Heart left ventricle (tissue), 16 donors: ENCODE data around the gene STOX1. TPM values are rescaled to one million over a fixed set of nuclear protein-coding genes. Genes with fewer than 3 reads are reported as not detected.
"Not testable (repeated sequence)": the region's sequence is repeated elsewhere in the genome, so short reads cannot be mapped to it uniquely, and the experiment has no call there.

Source experiments
- ATAC-seq, 4 donors: fragments of 200-7000 bp; cut with Tn5 transposase; one replicate each; pipeline ENCODE4 v1.9.1; 2020 to 2022; ENCODE audit warnings: moderate library complexity in 4 of 4, mild to moderate bottlenecking in 3 of 4, moderate number of reproducible peaks in 1 of 4
- DNase-seq, 5 donors: peaks; one replicate each; pipeline ENCODE4 v3.0.0-alpha.2; 2020
- H3K27ac ChIP-seq, 12 donors: fragments of 200-600 bp; sonication (generic) in 4 of 12; one replicate each; pipeline versions ENCODE4 v1.5.0 to v1.8.0; 2016 to 2022; ENCODE audit warnings: mild to moderate bottlenecking in 2 of 12
- H3K27me3 ChIP-seq, 9 donors: fragments of 200-600 bp; sonication (generic) in 2 of 9; one replicate each; pipeline versions ENCODE4 v1.5.1 to v1.8.0; 2016 to 2022; ENCODE audit warnings: mild to moderate bottlenecking in 3 of 9
- H3K36me3 ChIP-seq, 9 donors: fragments of 200-600 bp; sonication (generic) in 2 of 9; one replicate each; pipeline versions ENCODE4 v1.5.0 to v1.8.0; 2018 to 2022; ENCODE audit warnings: mild to moderate bottlenecking in 2 of 9
- H3K4me1 ChIP-seq, 12 donors: fragments of 200-600 bp; sonication (generic) in 4 of 12; one replicate each; pipeline versions ENCODE4 v1.5.0 to v1.8.0; 2016 to 2022; ENCODE audit warnings: mild to moderate bottlenecking in 3 of 12
- H3K4me3 ChIP-seq, 12 donors: fragments of 200-600 bp; sonication (generic) in 4 of 12; one replicate each; pipeline versions ENCODE4 v1.5.0 to v1.8.0; 2017 to 2022; ENCODE audit warnings: mild to moderate bottlenecking in 9 of 12, moderate library complexity in 4 of 12
- H3K9me3 ChIP-seq, 12 donors: fragments of 200-600 bp; sonication (generic) in 4 of 12; one replicate each; pipeline versions ENCODE4 v1.5.0 to v1.8.0; 2016 to 2022; ENCODE audit warnings: mild to moderate bottlenecking in 1 of 12
- CTCF ChIP-seq, 12 donors: fragments of 200-600 bp; sonication (generic) in 4 of 12; IDR thresholded peaks; one replicate each; pipeline versions ENCODE4 v1.5.0 to v1.8.0; 2018 to 2022; ENCODE audit warnings: antibody characterized with exemption in 12 of 12, mild to moderate bottlenecking in 5 of 12
- POLR2A ChIP-seq, 2 donors: fragments of 450-650 bp; IDR thresholded peaks; one replicate each; pipeline ENCODE4 v1.6.1; 2017; ENCODE audit warnings: antibody characterized with exemption in 2 of 2, mild to moderate bottlenecking in 2 of 2, moderate library complexity in 2 of 2
- WGBS, 4 donors: extraction: QIAGEN DNeasy Blood & Tissue Kit in 2 of 4; methylation state at CpG; one replicate each; pipeline versions ENCODE4 v1.1.5 to v1.1.7; 2013 to 2018; 5-methylcytosine and 5-hydroxymethylcytosine counted together
- intact Hi-C, 10 donors: fragments of 100-400 bp; cut with DNase I; formaldehyde crosslinking; loops; one replicate each; pipeline versions ENCODE4 v1.11.1 to v1.14.2; 2022
- polyA plus RNA-seq, 2 donors: library from polyadenylated mRNA; stranded (reverse); fragments of 200-250 nt; gene quantifications; one replicate each; pipeline ENCODE4 v1.2.3, GENCODE V29; 2013
- total RNA-seq, 9 donors: library from RNA; depleted of rRNA in 2 of 9; stranded (reverse); fragments of >200 nt in 2 of 9; fragmentation: NEBNext Ultra II Directional in 3 of 9; extraction: Animal tissue kit (Norgen Biotek cat#: 25700) in 3 of 9; gene quantifications; one replicate each; pipeline versions ENCODE4 v1.1.0 to v1.2.4, GENCODE V29; 2016 to 2023
- donor health status: ischemic (EF 13 %, LVEDD 7.1; RV severe dilation, severe dysfunction).
- donor health status: healthy with polysubstance abuse.
- donor health status: DM: no; HTN: yes; CAD: no.
- donor health status: DM: no; HTN: no; CAD: no.
- donor health status: ischemic (EF 25% LVEDD 6.9; RV normal size, moderate dysfunction).
- donor health status: ischemic (EF 25% LVEDD 5.7; RV mildly dilated, moderate dysfunction).
- donor health status: healthy.
- donor health status: DM: yes; HTN: yes; CAD: no.
- donor health status: ischemic (EF 35%, LVEDD 5.7; RV mildly dilated, moderate dysfunction).
- donor health status: nonischemic (EF 11% LVEDD 7.7; RV severe dilation, severe dysfunction).
- donor health status: DM: yes; HTN: yes; CAD: no.
- donor health status: PGD.
- donor health status: ischemic (EF 29% LVEDD 5.4; RV normal size, mild dysfunction).
- donor health status: nonischemic (EF 23%, LVEDD 6.1; RV moderate dilation, normal function).

The STOX1 gene
- total and polyA plus RNA-seq, 11 donors, result 0.09 to 1.2 (median 0.27) TPM; not detected in 1

GRCh38 chr10:68812420-68812819, 14.9 kb upstream of the STOX1 start:
- no peaks in the 10 kb centered on the region for H3K9me3 ChIP-seq
- WGBS, 4 donors, result 80 to 98% (median 90%) methylated on average over 1 to 4 of the region's 4 CpGs
- intact Hi-C loops, result no loop called here
- no peak overlapping the region for H3K4me3 ChIP-seq
- DNase-seq, result no peak
- peaks cover 0 to 8% (median 0%) of the 10 kb centered on the region in 12 donors for H3K4me1 ChIP-seq
- H3K36me3 ChIP-seq, result no peaks in the 10 kb centered on the region
- no peak overlapping the region for H3K27ac ChIP-seq
- ATAC-seq, result no peak
- no peaks in the 10 kb centered on the region for H3K27me3 ChIP-seq
- TF ChIP-seq POLR2A (IDR thresholded peaks at IDR 0.05) (no peak), CTCF (IDR thresholded peaks at IDR 0.05) (no peak)

GRCh38 chr10:68813559-68813958, 13.8 kb upstream of the STOX1 start:
- Histone ChIP-seq H3K27me3 (no peaks in the 10 kb centered on the region), H3K27ac (no peak overlapping the region), H3K4me1 (peaks cover 0 to 8% (median 0%) of the 10 kb centered on the region in 12 donors), H3K36me3 (no peaks in the 10 kb centered on the region), H3K9me3 (no peaks in the 10 kb centered on the region), H3K4me3 (no peak overlapping the region)
- intact Hi-C loops, result no loop called here
- no peak for TF ChIP-seq POLR2A (IDR thresholded peaks at IDR 0.05)
- ATAC-seq (no peak), DNase-seq (no peak)

- ATAC-seq (no peak), DNase-seq (no peak)
- Histone ChIP-seq H3K4me1 (peaks cover 0 to 8% (median 0%) of the 10 kb centered on the region in 12 donors), H3K9me3 (no peaks in the 10 kb centered on the region), H3K27me3 (no peaks in the 10 kb centered on the region), H3K27ac (no peak overlapping the region), H3K36me3 (no peaks in the 10 kb centered on the region), H3K4me3 (no peak overlapping the region)
- intact Hi-C loops, result no loop called here
- WGBS, 4 donors, result 67 to 75% (median 69%) methylated on average over 4 of the region's 4 CpGs
- no peak for TF ChIP-seq CTCF (IDR thresholded peaks at IDR 0.05)
- no peak for TF ChIP-seq POLR2A (IDR thresholded peaks at IDR 0.05)
Observed at GRCh38 chr10:68816796-68817412, 10.4 kb upstream of the STOX1 start.

DNA sequence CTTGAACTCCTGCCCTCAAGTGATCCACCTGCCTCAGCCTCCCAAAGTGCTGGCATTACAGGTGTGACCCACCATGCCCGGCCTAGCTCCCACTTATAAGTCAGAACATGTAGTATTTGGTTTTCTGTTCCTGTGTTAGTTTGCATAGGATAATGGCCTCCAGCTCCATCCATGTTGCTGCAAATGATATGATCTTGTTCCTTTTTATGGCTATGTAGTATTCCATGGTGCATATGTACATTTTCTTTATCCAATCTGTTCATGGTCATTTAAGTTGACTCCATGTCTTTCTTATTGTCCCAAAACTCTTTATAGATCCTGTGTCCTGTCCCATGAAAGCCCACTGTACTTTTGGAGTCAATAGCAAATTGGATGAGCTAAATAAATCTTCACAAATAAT, 7.0 kb upstream of the STOX1 start:
- not testable (repeated sequence) for H3K4me1 ChIP-seq

GRCh38 chr10:68822626-68823025, 4.7 kb upstream of the STOX1 start:
- intact Hi-C loops, result not testable (repeated sequence)

More for the DNA sequence above, 7.0 kb upstream of the STOX1 start:
- 91 to 96% (median 94%) methylated on average over 1 of the region's 1 CpG for WGBS, 4 donors
- H3K36me3 ChIP-seq, H3K4me3 ChIP-seq, ATAC-seq, H3K27ac ChIP-seq, H3K9me3 ChIP-seq, H3K27me3 ChIP-seq, intact Hi-C loops, DNase-seq: not testable (repeated sequence)

GRCh38 chr10:68827592-68827959, 245 bp downstream of the STOX1 start:
- Histone ChIP-seq H3K27me3 (peaks cover 0 to 18% (median 0%) of the 10 kb centered on the region in 9 donors), H3K4me1 (peaks cover 0 to 13% (median 5%) of the 10 kb centered on the region in 12 donors), H3K4me3 (peak overlapping the region in 11 of 12 donors; percentile 39 to 75 (median 57))
- H3K27ac ChIP-seq, DNase-seq, H3K9me3 ChIP-seq, H3K36me3 ChIP-seq, intact Hi-C loops: not testable (repeated sequence)
- ATAC-seq, result peak in 2 of 4 donors; percentile 11 to 47
- WGBS, 4 donors, result 0% methylated on average over 1 to 18 of the region's 58 CpGs; no CpG with 5 or more reads in 1 of the 4 donors

More at GRCh38 chr10:68822626-68823025, 4.7 kb upstream of the STOX1 start:
- H3K4me3 ChIP-seq, ATAC-seq, H3K9me3 ChIP-seq, H3K27ac ChIP-seq, H3K4me1 ChIP-seq, H3K27me3 ChIP-seq, H3K36me3 ChIP-seq, DNase-seq: not testable (repeated sequence)
- 85 to 96% (median 87%) methylated on average over 2 of the region's 2 CpGs for WGBS, 4 donors

GRCh38 chr10:68828083-68828601, 811 bp downstream of the STOX1 start:
- 1% methylated on average over 14 to 34 of the region's 59 CpGs; no CpG with 5 or more reads in 1 of the 4 donors for WGBS, 4 donors
- intact Hi-C loops, H3K9me3 ChIP-seq, DNase-seq, H3K27ac ChIP-seq, H3K36me3 ChIP-seq: not testable (repeated sequence)
- ATAC-seq, result peak in 1 of 4 donors; percentile 49
- Histone ChIP-seq H3K27me3 (peaks cover 0 to 18% (median 0%) of the 10 kb centered on the region in 9 donors), H3K4me3 (peak overlapping the region in 11 of 12 donors; percentile 20 to 57 (median 46)), H3K4me1 (peaks cover 0 to 13% (median 5%) of the 10 kb centered on the region in 12 donors)
